Omental fat pad (tissue), 4 donors: Measurements from ENCODE around the gene S100A11. TPM values are rescaled to one million over a fixed set of nuclear protein-coding genes. Genes with fewer than 3 reads are reported as not detected.

ENCODE experiments used
- ATAC-seq: fragments of 150-250 bp; one replicate; pipeline ENCODE4 v1.9.1; 2016; ENCODE audit warnings: mild to moderate bottlenecking, moderate library complexity; ENCODE audit not compliant: low FRiP score
- DNase-seq: peaks from one replicate; pipeline ENCODE4 v3.0.0-alpha.2; 2019; ENCODE audit warnings: low spot score
- CTCF ChIP-seq, 3 donors: fragments of 450-650 bp; IDR thresholded peaks; one replicate each; pipeline ENCODE4 v1.5.1; 2016 to 2017; ENCODE audit warnings: antibody characterized with exemption in 3 of 3, mild to moderate bottlenecking in 3 of 3, moderate library complexity in 2 of 3
- total RNA-seq, 4 donors: library from RNA; depleted of rRNA; stranded (reverse); fragments of >200 nt; gene quantifications; one replicate each; pipeline ENCODE4 v1.1.0, GENCODE V29; 2016

Gene S100A11
- total RNA-seq, 4 donors from 2014 or later = 211 to 389 (median 295) TPM

DNA sequence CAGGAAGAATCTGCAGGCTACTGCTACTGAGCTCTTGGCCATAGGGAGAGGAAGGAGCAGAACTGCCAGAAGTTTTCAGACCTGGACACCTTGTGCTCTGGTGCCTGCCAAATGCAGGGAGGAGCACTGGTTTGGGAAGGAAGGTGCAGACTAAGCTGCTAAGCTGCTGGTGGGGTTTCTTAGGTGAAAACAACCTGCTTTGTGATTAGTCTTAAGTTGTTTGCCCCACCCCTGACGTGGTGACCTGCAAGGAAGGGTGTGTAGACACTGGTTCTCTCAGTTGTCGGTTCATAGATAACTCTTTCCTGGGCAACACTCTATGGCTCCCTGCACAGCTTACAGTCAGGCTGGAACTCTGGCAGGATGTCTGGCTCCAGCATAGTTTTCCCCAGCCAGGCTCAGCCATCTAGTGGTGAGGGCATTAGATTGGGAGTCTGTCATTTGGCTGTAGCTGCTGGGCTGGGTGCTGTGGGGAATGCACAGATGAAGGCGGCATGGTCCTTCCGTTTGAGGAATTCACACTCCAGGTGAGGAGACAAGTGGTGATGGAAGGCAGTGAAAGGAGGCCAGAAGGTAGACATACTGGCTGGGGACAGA is 32.9 kb downstream of the S100A11 start:
- no peak for TF ChIP-seq CTCF (IDR thresholded peaks at IDR 0.05)
- ATAC-seq (no peak), DNase-seq (no peak)

- DNase-seq = no peak
- TF ChIP-seq CTCF (IDR thresholded peaks at IDR 0.05) = no peak
- ATAC-seq = no peak
Measured at GRCh38 chr1:152002960-152003359, 33.8 kb downstream of the S100A11 start.

DNA sequence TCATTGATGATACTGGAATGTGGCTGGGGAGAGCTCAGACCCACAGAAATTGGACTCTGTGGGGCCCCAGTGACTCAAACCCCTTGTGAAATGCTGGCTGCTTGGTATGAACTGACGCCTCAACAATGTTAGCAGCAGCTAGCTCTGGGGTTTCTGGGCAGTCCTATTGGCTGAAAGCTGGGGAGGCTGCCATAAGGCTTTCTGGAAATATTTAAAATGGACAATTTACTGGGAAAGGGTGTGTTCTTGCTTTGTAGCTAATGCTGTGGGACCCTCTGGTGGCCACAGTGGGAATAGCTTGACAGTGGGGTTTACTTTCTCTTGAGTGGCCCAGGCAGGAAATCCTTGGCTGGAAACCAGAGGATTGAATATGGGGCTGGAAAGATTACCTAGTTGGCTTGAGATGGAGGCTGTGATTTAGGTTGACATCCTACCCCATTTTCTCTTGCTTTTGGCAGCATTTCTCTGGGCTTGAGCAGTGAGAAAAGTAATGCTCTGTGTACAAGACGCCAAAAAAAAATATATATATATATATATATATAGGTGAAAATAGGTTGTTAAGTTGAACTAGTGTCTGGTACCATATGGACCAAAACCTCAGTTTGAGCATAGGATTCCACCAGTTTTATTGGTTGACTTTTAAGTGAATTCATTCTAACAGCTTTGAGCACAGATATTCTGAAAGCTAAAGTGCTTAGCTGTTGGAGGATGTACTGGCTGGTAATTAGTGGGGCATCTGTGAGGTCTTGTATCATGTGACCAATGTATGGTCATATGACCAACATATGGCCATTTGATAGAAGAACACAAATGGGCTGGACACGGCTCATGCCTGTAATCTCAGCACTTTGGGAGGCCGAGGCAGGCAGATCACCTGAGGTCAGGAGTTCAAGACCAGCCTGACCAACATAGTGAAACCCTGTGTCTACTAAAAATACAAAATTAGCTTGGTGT is 34.9 kb downstream of the S100A11 start:
- DNase-seq (peak; percentile 94), ATAC-seq (peak; percentile 96)
- peak in 2 of 3 donors; percentile 87 to 88 for TF ChIP-seq CTCF (IDR thresholded peaks at IDR 0.05)

DNA sequence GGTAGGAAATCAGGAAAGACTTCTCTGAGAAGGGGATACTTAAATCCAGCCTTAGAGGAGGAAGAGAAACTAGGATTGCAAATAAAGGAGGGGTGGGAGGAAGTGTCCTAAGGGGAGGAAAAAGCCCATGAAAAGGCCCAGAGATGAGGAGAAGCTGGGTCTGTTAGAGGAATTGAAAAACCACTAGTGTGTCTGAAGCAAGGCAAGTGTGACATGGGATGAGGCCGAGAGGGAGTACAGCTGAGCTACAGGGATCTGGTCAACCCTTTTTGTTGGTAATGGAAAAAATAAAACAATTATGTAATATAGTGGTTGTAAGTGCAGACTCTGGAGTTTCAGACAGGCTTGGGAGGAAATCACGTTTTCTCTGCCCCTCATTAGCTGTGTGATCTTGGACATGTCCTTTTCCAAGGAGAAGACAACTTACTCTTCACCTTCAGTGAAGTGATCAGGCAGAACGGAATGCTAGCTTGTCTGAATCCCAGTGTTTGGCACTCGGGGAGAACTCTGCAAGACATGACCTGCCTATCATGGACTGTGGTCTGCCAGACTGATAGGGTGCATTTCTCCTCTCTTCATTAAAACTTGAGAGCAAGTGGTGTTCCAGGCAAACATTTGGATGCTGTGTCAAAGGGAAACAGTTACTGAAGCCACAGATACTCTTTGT is 35.7 kb downstream of the S100A11 start:
- DNase-seq (no peak), ATAC-seq (peak; percentile 52)
- no peak for TF ChIP-seq CTCF (IDR thresholded peaks at IDR 0.05)

- DNase-seq = no peak
- no peak for ATAC-seq
- TF ChIP-seq CTCF (IDR thresholded peaks at IDR 0.05) = no peak
Measured at GRCh38 chr1:151998611-151999362, 38.0 kb downstream of the S100A11 start.

DNA sequence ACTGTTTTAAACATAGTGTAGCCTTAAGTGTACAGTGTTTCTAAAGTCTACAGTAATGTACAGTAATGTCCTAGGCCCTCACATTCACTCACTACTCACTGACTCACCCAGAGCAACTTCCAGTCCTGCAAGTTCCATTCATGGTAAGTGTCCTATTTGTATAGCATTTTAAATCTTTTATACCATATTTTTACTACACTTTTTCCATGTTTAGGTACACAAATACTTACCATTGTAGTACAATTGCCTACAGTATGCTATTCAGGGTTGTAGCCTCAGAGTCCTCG is 39.6 kb downstream of the S100A11 start:
- no peak for TF ChIP-seq CTCF (IDR thresholded peaks at IDR 0.05)
- no peak for ATAC-seq

More for the DNA sequence above, 39.6 kb downstream of the S100A11 start:
- DNase-seq = no peak
